CD4-positive, alpha-beta T cell treated with Interleukin-6 at 100 ng/mL for 8 hours (primary cell): ENCODE measurements around the gene CACNA1D.

Source experiments
- DNase-seq: peaks from one replicate; pipeline ENCODE4 v3.0.0-alpha.2; 2020; ENCODE audit warnings: mixed read lengths, low spot score

CACNA1D gene

GRCh38 chr3:53579636-53580035, 85.2 kb downstream of the CACNA1D start:
- no peak for DNase-seq

- DNase-seq = no peak
These were observed 87.3 kb downstream of the CACNA1D start for GRCh38 chr3:53581671-53582070.

GRCh38 chr3:53583161-53583690, 88.8 kb downstream of the CACNA1D start:
- DNase-seq = no peak

GRCh38 chr3:53585049-53585448, 90.6 kb downstream of the CACNA1D start:
- no peak for DNase-seq

GRCh38 chr3:53585627-53586026, 91.2 kb downstream of the CACNA1D start:
- no peak for DNase-seq

- DNase-seq = no peak
These were observed 93.7 kb downstream of the CACNA1D start for GRCh38 chr3:53588122-53588521.

- DNase-seq = no peak
These were observed 94.8 kb downstream of the CACNA1D start for GRCh38 chr3:53589201-53589600.

GRCh38 chr3:53589806-53590205, 95.4 kb downstream of the CACNA1D start:
- DNase-seq = no peak

GRCh38 chr3:53590606-53591005, 96.2 kb downstream of the CACNA1D start:
- no peak for DNase-seq

- no peak for DNase-seq
These were observed 97.2 kb downstream of the CACNA1D start for GRCh38 chr3:53591646-53592045.

- DNase-seq = no peak
These were observed 98.5 kb downstream of the CACNA1D start for GRCh38 chr3:53592862-53593261.

GRCh38 chr3:53593611-53594010, 99.2 kb downstream of the CACNA1D start:
- no peak for DNase-seq

- no peak for DNase-seq
These were observed 99.9 kb downstream of the CACNA1D start for GRCh38 chr3:53594276-53594675.

GRCh38 chr3:53595660-53596059, 101.2 kb downstream of the CACNA1D start:
- DNase-seq = no peak

GRCh38 chr3:53597136-53597915, 102.9 kb downstream of the CACNA1D start:
- DNase-seq = no peak

GRCh38 chr3:53599771-53600170, 105.4 kb downstream of the CACNA1D start:
- DNase-seq = no peak

GRCh38 chr3:53602866-53603265, 108.5 kb downstream of the CACNA1D start:
- no peak for DNase-seq

GRCh38 chr3:53604232-53604631, 109.8 kb downstream of the CACNA1D start:
- DNase-seq = no peak

- DNase-seq = no peak
These were observed 112.4 kb downstream of the CACNA1D start for GRCh38 chr3:53606793-53607192.

- no peak for DNase-seq
These were observed 118.1 kb downstream of the CACNA1D start for GRCh38 chr3:53612508-53612907.

GRCh38 chr3:53613125-53613524, 118.7 kb downstream of the CACNA1D start:
- no peak for DNase-seq

GRCh38 chr3:53614307-53614706, 119.9 kb downstream of the CACNA1D start:
- no peak for DNase-seq

- DNase-seq = no peak
These were observed 121.9 kb downstream of the CACNA1D start for GRCh38 chr3:53616321-53616720.
